Measurements from ENCODE around the gene LRRC27.

Gene LRRC27

GRCh38 chr10:132339276-132339675 lies 7.3 kb downstream of the LRRC27 start:
- DNase-seq, result no peak

GRCh38 chr10:132341017-132341416 lies 9.0 kb downstream of the LRRC27 start:
- no peak for DNase-seq

- no peak for DNase-seq
Measured at GRCh38 chr10:132341781-132342180, 9.8 kb downstream of the LRRC27 start.

GRCh38 chr10:132342553-132342952 lies 10.6 kb downstream of the LRRC27 start:
- no peak for DNase-seq

GRCh38 chr10:132344386-132344785 lies 12.4 kb downstream of the LRRC27 start:
- no peak for DNase-seq

GRCh38 chr10:132345345-132345744 lies 13.4 kb downstream of the LRRC27 start:
- DNase-seq, result no peak

- no peak for DNase-seq
Measured at GRCh38 chr10:132346806-132347205, 14.8 kb downstream of the LRRC27 start.

- no peak for DNase-seq
Measured at GRCh38 chr10:132347211-132347930, 15.4 kb downstream of the LRRC27 start.

- DNase-seq, result no peak
Measured at GRCh38 chr10:132347931-132348267, 15.9 kb downstream of the LRRC27 start.

GRCh38 chr10:132349766-132350165 lies 17.8 kb downstream of the LRRC27 start:
- no peak for DNase-seq

GRCh38 chr10:132350391-132350790 lies 18.4 kb downstream of the LRRC27 start:
- DNase-seq, result no peak

- no peak for DNase-seq
Measured at GRCh38 chr10:132350946-132351345, 19.0 kb downstream of the LRRC27 start.

- DNase-seq, result no peak
Measured at GRCh38 chr10:132351611-132352010, 19.6 kb downstream of the LRRC27 start.

- DNase-seq, result peak; percentile 58
Measured at GRCh38 chr10:132352462-132353308, 20.7 kb downstream of the LRRC27 start.

- no peak for DNase-seq
Measured at GRCh38 chr10:132353456-132354355, 21.7 kb downstream of the LRRC27 start.

- no peak for DNase-seq
Measured at GRCh38 chr10:132354356-132355094, 22.5 kb downstream of the LRRC27 start.

GRCh38 chr10:132355297-132355696 lies 23.3 kb downstream of the LRRC27 start:
- no peak for DNase-seq

GRCh38 chr10:132355754-132356153 lies 23.8 kb downstream of the LRRC27 start:
- DNase-seq, result no peak

GRCh38 chr10:132356621-132357195 lies 24.7 kb downstream of the LRRC27 start:
- no peak for DNase-seq

GRCh38 chr10:132357286-132358058 lies 25.5 kb downstream of the LRRC27 start:
- DNase-seq, result no peak

- DNase-seq, result no peak
Measured at GRCh38 chr10:132359305-132360040, 27.5 kb downstream of the LRRC27 start.

All from left hindlimb (tissue), 1 donor.